Ovary (tissue), 3 donors: Measurements from ENCODE around the gene ATP6V0E1.

Experiments used
- CTCF ChIP-seq, 3 donors: fragments of 450-650 bp in 2 of 3; fragments of 200-600 bp in 1 of 3; IDR thresholded peaks; one replicate each; pipeline versions ENCODE4 v1.5.1 to v1.8.0; 2016 to 2022; ENCODE audit warnings: antibody characterized with exemption in 3 of 3, mild to moderate bottlenecking in 1 of 3
- POLR2A ChIP-seq: fragments of 450-650 bp; IDR thresholded peaks from one replicate; pipeline ENCODE4 v1.6.1; 2017; ENCODE audit warnings: antibody characterized with exemption, mild to moderate bottlenecking, moderate library complexity
- donor health status: DM: no; HTN: no; CAD: no.

GRCh38 chr5:173015598-173016455 is 32.3 kb downstream of the ATP6V0E1 start:
- TF ChIP-seq CTCF (IDR thresholded peaks at IDR 0.05) (no peak), POLR2A (no peak)
